Panc1 (cell line): ENCODE results near the gene SNRNP35.

Experiments
- POLR2AphosphoS5 ChIP-seq: IDR thresholded peaks from 2 replicates; pipeline ENCODE4 v1.6.1; 2012; ENCODE audit warnings: mild to moderate bottlenecking, low read depth, low read length, moderate library complexity
- TF ChIP-seq, protein P1 (sequence below): fragments of 450-650 bp; IDR thresholded peaks from 2 replicates; pipeline ENCODE4 v1.5.1; 2017; ENCODE audit warnings: mild to moderate bottlenecking

DNA sequence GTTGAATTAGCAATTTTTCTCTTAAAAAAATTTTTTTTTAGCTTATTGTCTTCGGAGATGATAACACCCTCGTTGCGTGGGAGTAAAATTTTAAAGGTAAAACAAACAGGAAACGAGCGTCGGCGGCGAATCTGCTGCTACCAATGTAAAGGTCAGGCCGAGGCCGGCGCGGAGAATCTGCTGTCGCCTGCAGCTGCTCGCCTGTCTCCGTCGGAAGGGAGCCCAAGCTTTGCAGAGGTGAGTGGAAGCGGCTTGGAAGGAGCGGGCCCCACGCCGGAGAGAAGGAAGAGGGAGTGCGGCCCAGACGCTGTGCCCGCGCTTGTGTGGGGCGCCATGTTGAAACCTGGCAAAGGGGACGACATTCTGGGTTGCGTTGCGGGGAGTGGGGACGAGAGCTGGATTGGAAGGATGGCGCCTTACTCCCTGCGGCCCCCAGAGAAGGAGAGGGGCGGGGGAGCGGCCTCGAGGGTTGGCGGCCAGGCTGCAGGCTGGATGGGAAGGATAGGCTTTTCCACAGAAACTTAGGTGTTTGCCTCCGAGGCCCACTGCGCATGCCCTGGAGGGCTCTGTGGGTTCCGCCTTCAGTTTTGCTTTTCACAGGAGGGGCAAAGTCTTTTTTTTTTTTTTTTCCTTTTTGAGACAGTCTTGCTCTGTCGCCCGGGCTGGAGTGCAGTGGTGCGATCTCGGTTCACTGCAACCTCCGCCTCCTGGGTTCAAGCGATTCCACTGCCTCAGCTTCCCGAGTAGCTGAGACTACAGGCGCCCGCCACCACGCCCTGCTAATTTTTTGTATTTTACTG lies at the start of gene SNRNP35:
- TF ChIP-seq POLR2AphosphoS5, result peak; percentile 78
- TF ChIP-seq, protein P1, sequence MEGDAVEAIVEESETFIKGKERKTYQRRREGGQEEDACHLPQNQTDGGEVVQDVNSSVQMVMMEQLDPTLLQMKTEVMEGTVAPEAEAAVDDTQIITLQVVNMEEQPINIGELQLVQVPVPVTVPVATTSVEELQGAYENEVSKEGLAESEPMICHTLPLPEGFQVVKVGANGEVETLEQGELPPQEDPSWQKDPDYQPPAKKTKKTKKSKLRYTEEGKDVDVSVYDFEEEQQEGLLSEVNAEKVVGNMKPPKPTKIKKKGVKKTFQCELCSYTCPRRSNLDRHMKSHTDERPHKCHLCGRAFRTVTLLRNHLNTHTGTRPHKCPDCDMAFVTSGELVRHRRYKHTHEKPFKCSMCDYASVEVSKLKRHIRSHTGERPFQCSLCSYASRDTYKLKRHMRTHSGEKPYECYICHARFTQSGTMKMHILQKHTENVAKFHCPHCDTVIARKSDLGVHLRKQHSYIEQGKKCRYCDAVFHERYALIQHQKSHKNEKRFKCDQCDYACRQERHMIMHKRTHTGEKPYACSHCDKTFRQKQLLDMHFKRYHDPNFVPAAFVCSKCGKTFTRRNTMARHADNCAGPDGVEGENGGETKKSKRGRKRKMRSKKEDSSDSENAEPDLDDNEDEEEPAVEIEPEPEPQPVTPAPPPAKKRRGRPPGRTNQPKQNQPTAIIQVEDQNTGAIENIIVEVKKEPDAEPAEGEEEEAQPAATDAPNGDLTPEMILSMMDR, result no peak
